Subcutaneous adipose tissue (tissue), 4 donors: ENCODE results near the gene SYT11. TPM values are rescaled to one million over a fixed set of nuclear protein-coding genes. Genes with fewer than 3 reads are reported as not detected.

ENCODE experiments used
- CTCF ChIP-seq: fragments of 450-650 bp; IDR thresholded peaks from one replicate; pipeline ENCODE4 v1.5.1; 2016; ENCODE audit warnings: low read depth, mild to moderate bottlenecking, control low read depth, antibody characterized with exemption, moderate library complexity
- total RNA-seq, 4 donors: library from RNA; depleted of rRNA; stranded (reverse); fragments of >200 nt; gene quantifications; one replicate each; pipeline ENCODE4 v1.1.0, GENCODE V29; 2016

The SYT11 gene, protein sequence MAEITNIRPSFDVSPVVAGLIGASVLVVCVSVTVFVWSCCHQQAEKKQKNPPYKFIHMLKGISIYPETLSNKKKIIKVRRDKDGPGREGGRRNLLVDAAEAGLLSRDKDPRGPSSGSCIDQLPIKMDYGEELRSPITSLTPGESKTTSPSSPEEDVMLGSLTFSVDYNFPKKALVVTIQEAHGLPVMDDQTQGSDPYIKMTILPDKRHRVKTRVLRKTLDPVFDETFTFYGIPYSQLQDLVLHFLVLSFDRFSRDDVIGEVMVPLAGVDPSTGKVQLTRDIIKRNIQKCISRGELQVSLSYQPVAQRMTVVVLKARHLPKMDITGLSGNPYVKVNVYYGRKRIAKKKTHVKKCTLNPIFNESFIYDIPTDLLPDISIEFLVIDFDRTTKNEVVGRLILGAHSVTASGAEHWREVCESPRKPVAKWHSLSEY
- 10 to 100 TPM in 1 of 4 donors, 1 to 10 TPM in 3; 4.3 to 13.8 (median 5.2) TPM for total RNA-seq

DNA sequence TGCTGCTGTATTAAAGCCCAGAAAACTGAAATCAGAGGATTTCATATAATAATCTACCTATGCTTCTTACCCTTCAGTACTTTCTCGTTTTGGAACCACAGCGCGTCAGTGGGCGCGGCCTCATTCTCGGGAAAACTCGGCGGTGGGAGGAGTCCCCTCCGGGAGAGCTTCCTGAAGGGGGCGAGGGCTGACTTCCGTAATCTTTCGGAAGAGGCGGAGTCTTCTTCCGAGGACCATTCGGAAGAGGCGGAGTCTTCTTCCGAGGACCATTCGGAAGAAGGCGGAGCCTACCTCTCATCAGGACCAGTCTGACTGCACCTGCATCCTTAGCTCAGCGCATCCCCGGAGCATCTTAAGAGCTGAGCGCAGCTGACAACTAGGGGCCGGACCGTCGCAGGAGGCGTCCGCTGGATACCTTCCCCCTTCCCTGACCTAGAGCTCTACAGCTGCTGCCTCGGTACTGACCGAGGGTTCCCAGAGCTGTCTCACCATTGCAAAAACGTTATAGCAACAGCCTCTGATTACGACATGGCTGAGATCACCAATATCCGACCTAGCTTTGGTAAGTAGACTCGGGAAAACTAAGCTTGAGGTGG is at the start of gene SYT11:
Gene SYT11 (plus strand): TSS at position 334 of the 596 bp plus-strand sequence. CDS start 195 bp downstream, at position 529.
- TF ChIP-seq CTCF = no peak

DNA sequence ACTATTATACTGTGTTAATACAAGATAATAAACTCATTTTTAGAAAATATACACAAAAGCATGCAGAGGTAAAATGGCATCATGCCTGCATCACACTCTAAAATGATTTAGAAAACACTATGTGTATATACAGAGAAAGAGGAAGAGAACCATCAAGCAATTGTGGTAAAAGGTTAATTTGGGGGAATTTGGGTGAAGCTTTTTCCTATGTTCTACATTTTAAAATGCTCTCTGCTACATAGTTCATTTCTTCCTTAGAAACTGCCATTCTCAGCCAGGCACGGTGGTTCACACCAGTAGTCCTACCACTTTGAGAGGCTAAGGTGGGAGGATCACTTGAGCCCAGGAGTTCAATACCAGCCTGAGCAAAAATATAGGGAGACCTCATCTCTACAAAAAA is 46.5 kb upstream of the SYT11 start:
- TF ChIP-seq CTCF = no peak

DNA sequence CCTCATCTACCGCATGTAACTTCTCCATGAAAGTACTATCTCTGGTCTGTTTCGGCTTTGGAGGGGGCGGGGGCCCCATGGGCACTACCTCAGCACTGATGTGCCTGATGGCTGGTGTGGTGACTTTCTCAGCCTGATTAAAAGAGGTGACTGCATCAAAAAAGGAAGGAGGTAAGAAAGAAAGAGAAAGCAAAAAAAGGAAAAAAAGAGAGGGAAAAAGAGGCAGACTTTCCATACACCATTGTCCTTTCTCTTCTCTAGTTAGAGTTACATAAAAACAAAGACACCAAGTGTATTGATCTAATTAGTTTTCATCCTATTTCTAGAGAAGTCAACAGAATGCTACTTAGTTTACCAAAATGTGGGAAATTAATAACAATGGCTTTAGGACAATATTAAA is 45.7 kb upstream of the SYT11 start:
- no peak for TF ChIP-seq CTCF

DNA sequence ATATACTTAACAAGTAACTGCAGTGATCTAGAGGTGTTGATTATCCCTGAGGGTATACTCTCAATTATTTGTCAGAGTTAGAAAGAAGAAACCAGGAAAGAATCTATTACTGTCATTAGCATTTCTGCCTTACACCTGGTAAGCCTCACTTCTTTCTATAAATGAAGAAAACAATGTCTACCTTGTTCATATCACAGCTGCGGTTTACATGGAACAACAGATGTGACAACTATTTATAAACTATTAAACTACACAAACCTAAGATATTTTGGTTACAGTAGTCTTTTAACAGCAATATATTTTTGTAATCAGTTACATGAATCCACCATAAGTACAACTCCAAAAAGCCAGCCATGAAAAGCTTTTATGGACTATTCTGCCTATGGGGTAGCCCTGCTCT is 43.0 kb upstream of the SYT11 start:
- no peak for TF ChIP-seq CTCF

DNA sequence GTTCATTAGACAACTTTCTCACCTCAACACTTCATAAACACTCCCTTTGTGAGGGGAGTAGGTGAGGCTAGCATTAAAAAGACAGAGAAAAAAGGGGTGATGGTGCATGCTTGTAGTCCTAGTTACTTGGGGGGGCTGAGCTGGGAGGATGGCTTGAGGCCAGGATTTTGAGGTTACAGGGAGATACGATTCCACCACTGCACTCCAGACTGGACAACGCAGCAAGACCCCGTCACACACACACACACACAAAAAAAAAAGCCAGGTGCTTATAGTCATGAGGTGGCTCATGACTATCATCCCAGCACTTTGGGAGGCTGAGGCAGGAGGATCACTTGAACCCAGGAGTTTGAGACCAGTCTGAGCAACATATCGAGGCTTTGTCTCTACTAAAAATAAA is 31.9 kb upstream of the SYT11 start:
- no peak for TF ChIP-seq CTCF

GRCh38 chr1:155831279-155831976 is 27.9 kb upstream of the SYT11 start:
- no peak for TF ChIP-seq CTCF
